Ovary (tissue), 3 donors: ENCODE results near the gene TNFRSF13B.

Experiments
- CTCF ChIP-seq, 3 donors: fragments of 450-650 bp in 2 of 3; fragments of 200-600 bp in 1 of 3; IDR thresholded peaks; one replicate each; pipeline versions ENCODE4 v1.5.1 to v1.8.0; 2016 to 2022; ENCODE audit warnings: antibody characterized with exemption in 3 of 3, mild to moderate bottlenecking in 1 of 3
- EP300 ChIP-seq: sonication (generic); formaldehyde crosslinking; IDR thresholded peaks from one replicate; pipeline ENCODE4 v1.6.1; 2017; ENCODE audit warnings: antibody characterized with exemption
- POLR2A ChIP-seq: fragments of 450-650 bp; IDR thresholded peaks from one replicate; pipeline ENCODE4 v1.6.1; 2017; ENCODE audit warnings: antibody characterized with exemption, mild to moderate bottlenecking, moderate library complexity
- donor health status: DM: no; HTN: no; CAD: no.

- TF ChIP-seq CTCF (IDR thresholded peaks at IDR 0.05) (no peak), POLR2A (no peak), EP300 (no peak)
These were observed 45.6 kb upstream of the TNFRSF13B start for GRCh38 chr17:17017343-17018014.
